NCI-H1436 (cell line): ENCODE data around the gene CACNA1F.

Experiments used
- DNase-seq: peaks from one replicate; lab custom pipeline; 2025; lab: John Stamatoyannopoulos, UW

Gene CACNA1F

GRCh38 chrX:49230500-49231232 lies 2.5 kb downstream of the CACNA1F start:
- DNase-seq: peak; percentile 43

- no peak for DNase-seq
Observed at GRCh38 chrX:49228185-49228584, 5.0 kb downstream of the CACNA1F start.

GRCh38 chrX:49227726-49228125 lies 5.4 kb downstream of the CACNA1F start:
- DNase-seq: no peak

GRCh38 chrX:49226946-49227345 lies 6.2 kb downstream of the CACNA1F start:
- DNase-seq: no peak

GRCh38 chrX:49225858-49226257 lies 7.3 kb downstream of the CACNA1F start:
- no peak for DNase-seq

GRCh38 chrX:49221868-49222267 lies 11.3 kb downstream of the CACNA1F start:
- no peak for DNase-seq

- DNase-seq: no peak
Observed at GRCh38 chrX:49220100-49220499, 13.0 kb downstream of the CACNA1F start.

- DNase-seq: no peak
Observed at GRCh38 chrX:49214996-49215526, 18.1 kb downstream of the CACNA1F start.

- DNase-seq: no peak
Observed at GRCh38 chrX:49214416-49214815, 18.7 kb downstream of the CACNA1F start.

- no peak for DNase-seq
Observed at GRCh38 chrX:49212861-49213260, 20.3 kb downstream of the CACNA1F start.

GRCh38 chrX:49212209-49212608 lies 20.9 kb downstream of the CACNA1F start:
- no peak for DNase-seq

GRCh38 chrX:49211074-49211473 lies 22.1 kb downstream of the CACNA1F start:
- no peak for DNase-seq

GRCh38 chrX:49210406-49210805 lies 22.7 kb downstream of the CACNA1F start:
- no peak for DNase-seq

GRCh38 chrX:49209434-49210251 lies 23.5 kb downstream of the CACNA1F start:
- no peak for DNase-seq

- no peak for DNase-seq
Observed at GRCh38 chrX:49208399-49208798, 24.7 kb downstream of the CACNA1F start.

- DNase-seq: no peak
Observed at GRCh38 chrX:49206543-49206942, 26.6 kb downstream of the CACNA1F start.

- DNase-seq: no peak
Observed at GRCh38 chrX:49205443-49205842, 27.7 kb downstream of the CACNA1F start.

- no peak for DNase-seq
Observed at GRCh38 chrX:49204709-49205108, 28.4 kb downstream of the CACNA1F start.

GRCh38 chrX:49204017-49204416 lies 29.1 kb downstream of the CACNA1F start:
- DNase-seq: no peak

- DNase-seq: no peak
Observed at GRCh38 chrX:49203536-49203935, 29.6 kb downstream of the CACNA1F start.

- DNase-seq: no peak
Observed at GRCh38 chrX:49202022-49202421, 31.1 kb downstream of the CACNA1F start.

- DNase-seq: peak; percentile 76
Observed at GRCh38 chrX:49199906-49200771, 33.0 kb downstream of the CACNA1F start, which contains the start of gene SYP. TSS of gene SYP (minus strand) at chrX:49200193. CDS start at chrX:49200186, 7 bp downstream.
